OCI-LY3 (cell line): Measurements from ENCODE around the gene AATF.

ENCODE experiments used
- CTCF ChIP-seq: fragments of 200-600, 300-600 bp; sonication (generic); IDR thresholded peaks from 2 replicates; pipeline ENCODE4 v1.5.1; 2014; ENCODE audit warnings: antibody characterized with exemption, low read length, low read depth
- EZH2phosphoT487 ChIP-seq: fragments of 200-600 bp; shearing (Covaris generic); IDR thresholded peaks from 2 replicates; pipeline ENCODE4 v1.6.1; 2018; ENCODE audit warnings: antibody characterized with exemption, mixed run types, low read depth

GRCh38 chr17:37096071-37096470 lies 147.3 kb downstream of the AATF start:
- TF ChIP-seq CTCF (no peak), EZH2phosphoT487 (no peak)
